CD4-positive, alpha-beta T cell treated with Interleukin-2 at 100 ng/mL for 4 hours (primary cell): ENCODE data around the gene ITGB4.

Source experiments
- DNase-seq: peaks from one replicate; pipeline ENCODE4 v3.0.0-alpha.2; 2020; ENCODE audit warnings: low spot score

The ITGB4 gene

DNA sequence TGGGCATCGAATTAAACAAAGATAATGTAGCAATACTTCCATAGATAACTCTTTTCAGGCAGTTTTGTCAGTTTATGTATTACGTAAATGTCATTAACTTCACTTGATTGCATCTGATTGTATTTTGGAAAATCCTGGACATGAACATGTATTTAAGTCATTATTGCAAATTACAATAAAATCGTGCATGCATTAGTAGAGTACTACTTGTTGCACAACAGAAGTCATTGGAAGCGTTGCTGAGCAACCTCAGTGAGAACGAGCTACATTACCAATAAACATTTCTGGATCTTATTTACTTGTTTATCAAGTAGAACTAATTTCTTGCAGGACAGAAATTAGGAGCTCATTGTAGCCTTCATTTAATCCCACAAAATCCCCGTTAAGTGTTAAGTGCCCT is 70.0 kb downstream of the ITGB4 start:
- DNase-seq = no peak

DNA sequence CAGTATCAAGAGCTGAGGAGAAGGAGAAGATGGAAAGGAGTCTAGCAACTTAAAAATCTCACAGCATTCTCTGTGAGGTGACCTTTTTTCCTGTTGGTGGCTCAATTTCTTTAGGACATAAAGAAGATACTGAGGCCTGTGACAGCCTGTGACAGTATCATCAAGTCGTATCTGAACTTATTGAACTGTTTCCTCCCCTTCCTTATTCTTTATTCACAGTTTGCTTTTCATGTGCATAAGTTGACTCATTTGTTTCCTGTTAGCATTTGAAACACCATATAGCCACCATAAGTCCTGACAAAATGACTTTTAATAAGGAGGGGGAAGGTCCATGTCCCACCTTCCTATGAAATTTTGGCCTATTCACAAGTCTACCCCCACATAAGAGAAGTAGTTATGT is 72.2 kb downstream of the ITGB4 start:
- DNase-seq = no peak

- no peak for DNase-seq
Observed at GRCh38 chr17:75795820-75796607, 74.8 kb downstream of the ITGB4 start.

DNA sequence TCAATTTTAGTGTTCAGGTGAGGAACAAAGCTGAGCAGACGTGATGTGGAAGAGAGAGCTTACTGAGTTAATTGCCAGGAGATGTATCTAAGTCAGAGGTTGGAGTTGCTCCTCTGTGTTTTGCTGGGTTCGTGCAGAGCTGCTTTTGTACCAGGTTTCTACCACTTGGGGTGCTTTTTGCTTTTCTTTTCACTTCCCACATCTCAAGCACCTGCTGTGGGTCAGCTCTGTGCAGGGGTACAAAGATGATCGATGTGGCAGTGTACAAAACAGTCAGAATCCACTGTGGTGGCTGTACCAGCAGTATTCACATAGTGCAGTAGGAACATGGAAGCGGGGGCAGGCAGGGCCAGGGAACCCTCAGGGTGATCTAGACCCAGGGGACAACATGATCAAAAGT is 78.1 kb downstream of the ITGB4 start:
- no peak for DNase-seq

DNA sequence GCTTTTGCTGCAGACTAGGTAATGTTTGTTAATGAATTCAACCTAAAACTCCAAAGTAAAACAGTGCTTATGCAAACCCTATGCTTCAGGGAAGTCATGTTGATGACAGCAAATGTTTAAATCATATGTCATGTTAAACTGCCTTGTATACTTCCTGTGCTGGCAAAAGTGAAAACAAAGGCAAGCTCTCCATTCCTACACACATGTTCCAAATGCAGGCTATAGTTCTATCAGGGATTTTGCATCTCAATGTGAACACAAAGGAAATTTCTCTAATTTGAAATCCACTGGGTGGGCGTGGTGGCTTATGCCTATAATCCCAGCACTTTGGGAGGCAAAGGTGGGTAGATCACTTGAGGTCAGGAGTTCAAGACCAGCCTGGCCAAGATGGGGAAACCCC is 82.6 kb downstream of the ITGB4 start:
- no peak for DNase-seq

DNA sequence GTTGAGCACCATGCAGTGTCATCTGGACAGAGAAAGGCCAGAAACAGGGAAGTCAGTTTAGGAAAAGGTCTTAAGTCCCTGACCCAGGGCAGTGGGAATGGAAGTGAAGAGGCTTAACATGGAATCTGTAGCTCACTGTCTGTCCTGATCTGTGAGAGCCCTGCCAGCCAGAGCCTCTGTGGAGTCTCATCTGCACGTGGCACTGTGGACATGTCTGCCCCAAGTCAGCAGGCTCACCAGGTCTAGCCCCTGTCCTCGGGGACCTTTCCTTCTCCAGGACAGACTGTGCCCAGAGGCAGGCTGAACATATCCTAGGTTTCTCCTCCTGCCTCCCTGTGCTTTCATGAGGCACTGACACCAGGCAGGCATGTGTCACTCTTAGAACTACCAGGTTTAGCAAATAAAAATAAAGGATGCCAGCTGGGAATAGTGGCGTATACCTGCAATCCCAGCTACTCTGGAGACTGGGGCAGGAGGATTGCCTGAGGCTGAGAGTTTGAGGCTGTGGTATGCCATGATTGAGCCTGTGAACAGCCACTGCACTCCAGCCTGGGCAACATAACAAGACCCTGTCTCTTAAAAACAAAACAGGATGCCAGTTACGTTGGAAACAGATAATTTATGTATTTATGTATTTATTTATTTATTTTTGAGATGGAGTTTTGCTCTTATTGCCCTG is 85.7 kb downstream of the ITGB4 start:
- no peak for DNase-seq
